ENCODE data around the gene HDAC4.
A peak's percentile ranks its signal among the peaks of the same experiment; 100 is the strongest.

The HDAC4 gene

DNA sequence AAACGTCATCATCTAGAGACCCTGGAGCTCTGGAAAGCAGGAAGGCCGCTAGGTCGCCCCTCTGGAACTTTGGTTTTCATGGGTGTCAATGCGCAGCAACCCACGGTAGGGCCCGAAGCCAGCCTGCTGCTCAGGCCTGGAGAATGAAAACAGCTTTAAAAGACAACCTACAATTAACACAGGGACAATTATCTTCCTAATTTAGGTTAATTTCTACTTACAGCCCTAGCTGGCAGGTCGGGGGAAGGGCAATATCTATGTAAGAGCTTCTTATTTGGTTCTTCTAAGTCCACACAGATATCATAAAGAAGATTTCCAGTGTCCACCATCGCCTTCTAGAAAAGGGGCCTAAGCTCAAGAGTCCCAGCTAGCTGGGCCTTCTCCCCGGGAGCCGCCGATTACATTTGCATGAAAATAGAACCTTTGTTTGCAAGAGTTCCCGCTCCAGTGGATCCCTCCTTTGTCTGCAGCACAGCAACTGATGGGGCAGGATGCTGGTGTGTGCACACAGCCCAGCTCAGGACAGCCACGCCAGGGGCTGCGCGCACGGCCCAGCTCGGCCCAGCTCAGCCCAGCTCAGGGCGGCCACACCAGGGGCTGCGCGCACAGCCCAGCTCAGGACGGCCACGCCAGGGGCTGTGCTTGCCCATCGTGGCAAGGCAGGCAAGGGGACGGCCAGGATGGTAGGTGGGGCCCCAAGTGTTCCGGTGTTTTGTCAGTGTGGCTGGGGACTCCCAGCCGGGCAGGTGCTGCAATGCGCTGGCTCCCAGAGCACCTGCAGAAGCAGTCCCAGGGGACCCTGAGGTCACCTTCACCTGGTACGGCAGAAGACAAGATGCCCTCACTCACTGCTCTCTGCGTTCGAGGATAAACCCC lies 109.1 kb downstream of the HDAC4 start:
- H4K20me1 ChIP-seq (ENCODE audit: insufficient read depth, low read length, poor library complexity, severe bottlenecking): no peaks in the 10 kb centered on the region
- H3K36me3 ChIP-seq (ENCODE audit: insufficient read depth, low read length): no peaks in the 10 kb centered on the region
- H3K9me2 ChIP-seq (replicated peaks; ENCODE audit: low read depth, low read length): no peaks in the 10 kb centered on the region
- H3K79me2 ChIP-seq (ENCODE audit: insufficient read depth, low read length): peaks cover 64% of the 10 kb centered on the region; the same call in 1 of the 2 replicates
- no peak overlapping the region for H3K9ac ChIP-seq (ENCODE audit: low read depth, low read length, poor library complexity, severe bottlenecking)
- H3K9me3 ChIP-seq (ENCODE audit: insufficient read depth, low read depth, low read length): no peaks in the 10 kb centered on the region
- TF ChIP-seq, protein P1, sequence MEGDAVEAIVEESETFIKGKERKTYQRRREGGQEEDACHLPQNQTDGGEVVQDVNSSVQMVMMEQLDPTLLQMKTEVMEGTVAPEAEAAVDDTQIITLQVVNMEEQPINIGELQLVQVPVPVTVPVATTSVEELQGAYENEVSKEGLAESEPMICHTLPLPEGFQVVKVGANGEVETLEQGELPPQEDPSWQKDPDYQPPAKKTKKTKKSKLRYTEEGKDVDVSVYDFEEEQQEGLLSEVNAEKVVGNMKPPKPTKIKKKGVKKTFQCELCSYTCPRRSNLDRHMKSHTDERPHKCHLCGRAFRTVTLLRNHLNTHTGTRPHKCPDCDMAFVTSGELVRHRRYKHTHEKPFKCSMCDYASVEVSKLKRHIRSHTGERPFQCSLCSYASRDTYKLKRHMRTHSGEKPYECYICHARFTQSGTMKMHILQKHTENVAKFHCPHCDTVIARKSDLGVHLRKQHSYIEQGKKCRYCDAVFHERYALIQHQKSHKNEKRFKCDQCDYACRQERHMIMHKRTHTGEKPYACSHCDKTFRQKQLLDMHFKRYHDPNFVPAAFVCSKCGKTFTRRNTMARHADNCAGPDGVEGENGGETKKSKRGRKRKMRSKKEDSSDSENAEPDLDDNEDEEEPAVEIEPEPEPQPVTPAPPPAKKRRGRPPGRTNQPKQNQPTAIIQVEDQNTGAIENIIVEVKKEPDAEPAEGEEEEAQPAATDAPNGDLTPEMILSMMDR (conservative IDR thresholded peaks at IDR 0.05; ENCODE audit: low read length): no peak
- TF ChIP-seq EZH2phosphoT487 (IDR thresholded peaks at IDR 0.05; ENCODE audit: borderline replicate concordance): no peak
- H3K27me3 ChIP-seq (ENCODE audit: insufficient read depth, low read length, poor library complexity, severe bottlenecking): no peaks in the 10 kb centered on the region
- H2AFZ ChIP-seq (ENCODE audit: low read length): no peak overlapping the region
- no peak overlapping the region for H3K4me3 ChIP-seq (ENCODE audit: low read length, poor library complexity, severe bottlenecking)
- peaks cover 34% of the 10 kb centered on the region for H3K4me1 ChIP-seq (ENCODE audit: insufficient read depth, low read length, poor library complexity, severe bottlenecking)
- H3K4me2 ChIP-seq (ENCODE audit: low read depth, low read length, poor library complexity, severe bottlenecking): no peak overlapping the region
- no peaks in the 10 kb centered on the region for H3F3A ChIP-seq (ENCODE audit: low read depth)

DNA sequence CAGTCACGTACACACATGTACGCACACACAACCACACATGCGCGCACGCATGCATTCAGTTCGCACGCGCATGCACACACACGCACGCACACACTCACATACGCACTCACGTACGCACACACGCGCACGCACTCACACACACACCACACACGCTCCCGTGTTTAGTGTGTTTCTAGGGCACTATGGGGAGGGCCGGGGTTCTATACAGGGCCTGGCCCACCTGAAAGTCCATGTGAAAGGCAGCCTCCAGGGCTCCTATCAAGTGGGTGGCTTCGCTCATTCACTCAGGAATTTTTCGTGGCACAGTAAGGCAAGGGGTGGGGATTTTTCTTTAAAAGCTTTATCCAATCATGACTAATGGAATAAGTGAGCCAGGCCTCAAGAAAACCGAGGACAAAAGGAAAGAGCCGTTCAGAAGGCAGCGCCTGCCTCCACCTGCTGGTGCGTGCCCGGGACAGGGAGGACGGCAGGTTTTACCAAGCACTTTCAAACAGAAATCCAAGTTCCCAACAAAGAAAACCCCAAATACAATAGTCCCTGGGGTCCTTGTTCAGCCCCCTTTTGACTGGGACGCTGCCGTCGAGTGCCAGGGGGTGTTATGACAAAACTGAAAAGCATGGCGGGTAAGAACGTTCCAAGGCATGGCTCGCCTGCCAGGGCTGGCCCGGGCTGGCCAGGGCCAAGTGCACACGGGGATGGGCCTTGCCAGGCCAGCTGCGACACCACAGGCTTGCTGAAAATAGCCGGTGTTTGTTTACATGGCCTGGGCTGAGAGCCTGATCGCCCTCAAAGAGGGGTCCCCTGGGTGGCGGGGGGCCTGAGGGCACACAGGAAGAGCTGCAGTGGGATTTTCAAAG lies 110.0 kb downstream of the HDAC4 start:
- H3K9me2 ChIP-seq (replicated peaks; ENCODE audit: low read depth, low read length): no peaks in the 10 kb centered on the region
- no peak overlapping the region for H3K4me3 ChIP-seq (ENCODE audit: low read length, poor library complexity, severe bottlenecking)
- H3K36me3 ChIP-seq (ENCODE audit: insufficient read depth, low read length): no peaks in the 10 kb centered on the region
- H4K20me1 ChIP-seq (ENCODE audit: insufficient read depth, low read length, poor library complexity, severe bottlenecking): no peaks in the 10 kb centered on the region
- H3K9ac ChIP-seq (ENCODE audit: low read depth, low read length, poor library complexity, severe bottlenecking): no peak overlapping the region
- no peaks in the 10 kb centered on the region for H3K27me3 ChIP-seq (ENCODE audit: insufficient read depth, low read length, poor library complexity, severe bottlenecking)
- H3K4me2 ChIP-seq (ENCODE audit: low read depth, low read length, poor library complexity, severe bottlenecking): no peak overlapping the region
- H3K9me3 ChIP-seq (ENCODE audit: insufficient read depth, low read depth, low read length): no peaks in the 10 kb centered on the region
- H3K4me1 ChIP-seq (ENCODE audit: insufficient read depth, low read length, poor library complexity, severe bottlenecking): peaks cover 34% of the 10 kb centered on the region
- H3K79me2 ChIP-seq (ENCODE audit: insufficient read depth, low read length): peaks cover 58% of the 10 kb centered on the region; the same call in 1 of the 2 replicates
- no peaks in the 10 kb centered on the region for H3F3A ChIP-seq (ENCODE audit: low read depth)
- no peak for TF ChIP-seq EZH2phosphoT487 (IDR thresholded peaks at IDR 0.05; ENCODE audit: borderline replicate concordance)
- TF ChIP-seq, protein P1 (conservative IDR thresholded peaks at IDR 0.05; ENCODE audit: low read length): no peak
- H2AFZ ChIP-seq (ENCODE audit: low read length): no peak overlapping the region

DNA sequence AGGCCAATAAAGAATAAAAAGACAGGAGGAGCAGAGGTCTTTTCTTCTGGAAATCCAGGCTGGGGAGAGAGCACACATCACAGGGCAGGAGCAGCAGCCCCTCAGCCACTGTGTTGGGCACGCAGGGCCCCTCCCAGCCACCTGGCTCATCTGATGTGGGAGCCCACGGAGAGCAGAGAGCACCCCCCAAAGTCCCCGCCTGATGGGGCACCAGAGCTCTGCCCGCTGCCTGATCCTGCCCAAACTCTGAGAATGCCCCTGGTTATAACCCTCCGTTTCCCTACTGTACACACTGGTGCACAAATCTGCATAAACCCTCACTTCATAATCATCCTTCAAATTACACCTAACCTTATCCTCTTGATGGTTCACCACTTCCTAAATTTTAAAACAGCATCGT lies 111.3 kb downstream of the HDAC4 start:
- Histone ChIP-seq H3K9ac (ENCODE audit: low read depth, low read length, poor library complexity, severe bottlenecking) (peak overlapping the region; percentile 47), H3K4me3 (ENCODE audit: low read length, poor library complexity, severe bottlenecking) (peak overlapping the region; percentile 4), H3F3A (ENCODE audit: low read depth) (no peaks in the 10 kb centered on the region), H3K79me2 (ENCODE audit: insufficient read depth, low read length) (peaks cover 54% of the 10 kb centered on the region; the same call in 1 of the 2 replicates), H2AFZ (ENCODE audit: low read length) (no peak overlapping the region), H3K27me3 (ENCODE audit: insufficient read depth, low read length, poor library complexity, severe bottlenecking) (no peaks in the 10 kb centered on the region), H3K9me3 (ENCODE audit: insufficient read depth, low read depth, low read length) (no peaks in the 10 kb centered on the region), H3K4me1 (ENCODE audit: insufficient read depth, low read length, poor library complexity, severe bottlenecking) (peaks cover 34% of the 10 kb centered on the region), H3K9me2 (replicated peaks; ENCODE audit: low read depth, low read length) (no peaks in the 10 kb centered on the region), H3K4me2 (ENCODE audit: low read depth, low read length, poor library complexity, severe bottlenecking) (peak overlapping the region; percentile 43), H3K36me3 (ENCODE audit: insufficient read depth, low read length) (no peaks in the 10 kb centered on the region), H4K20me1 (ENCODE audit: insufficient read depth, low read length, poor library complexity, severe bottlenecking) (no peaks in the 10 kb centered on the region)
- TF ChIP-seq EZH2phosphoT487 (IDR thresholded peaks at IDR 0.05; ENCODE audit: borderline replicate concordance): no peak
- TF ChIP-seq, protein P1 (conservative IDR thresholded peaks at IDR 0.05; ENCODE audit: low read length): no peak

All from Loucy (cell line).